Measurements from ENCODE around the gene POU2F3. TPM values are rescaled to one million over a fixed set of nuclear protein-coding genes. Genes with fewer than 3 reads are reported as not detected.

POU2F3 gene
- total and polyA plus RNA-seq, 2 of the 13 experiments (the other 11 are each of a cell fraction or from before 2014, with no cell fraction given): not detected

DNA sequence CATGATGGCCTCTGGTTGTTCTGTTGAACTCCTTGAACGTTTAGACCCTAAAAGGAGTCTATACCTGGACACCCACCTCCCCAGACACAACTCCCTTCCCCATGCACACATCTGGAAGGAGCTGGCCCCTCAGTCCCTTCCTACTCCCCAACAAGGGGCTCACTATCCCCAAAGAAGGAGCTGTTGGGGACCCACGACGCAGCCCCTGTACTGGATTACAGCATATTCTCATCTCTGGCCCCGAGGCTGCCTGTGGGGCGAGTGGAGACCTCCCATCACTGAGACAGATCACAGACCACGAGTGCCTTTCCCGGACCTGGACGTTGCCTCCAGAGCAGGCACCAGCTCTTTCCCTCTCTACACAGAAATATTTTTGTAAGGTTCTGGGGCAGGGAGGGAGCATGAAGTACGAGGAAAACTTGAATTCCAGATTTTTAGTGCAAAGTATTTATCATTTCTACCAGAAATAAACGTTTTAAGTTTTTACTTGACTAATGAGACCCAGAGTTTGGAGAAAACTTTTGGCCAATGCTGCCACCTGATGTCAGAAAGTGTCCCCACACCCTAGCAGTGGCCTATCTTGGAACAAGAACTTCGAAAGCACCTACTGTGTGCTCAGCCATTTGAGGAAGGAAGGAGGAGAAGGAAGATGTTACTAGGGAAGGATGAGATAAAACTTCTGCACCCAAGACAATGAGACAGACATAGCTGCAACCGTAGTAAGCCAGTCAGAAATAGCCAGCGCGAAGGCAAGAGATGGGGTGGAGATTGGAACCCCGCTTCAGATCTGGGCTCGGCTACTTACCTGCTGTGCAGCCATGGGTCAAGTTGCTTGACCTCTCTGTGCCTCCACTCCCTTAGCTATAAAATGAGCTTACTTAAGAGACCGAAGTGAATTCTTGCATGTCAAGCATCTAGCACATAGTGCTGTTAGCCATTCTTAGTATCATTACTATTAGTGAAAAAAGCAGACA lies 10.2 kb upstream of the POU2F3 start (continued):
- TF ChIP-seq ZNF687 (CRISPR knock-in tag; IDR thresholded peaks at IDR 0.05) (0 out of 2 replicates have a peak, but pooled peaks have one; percentile 11), ZMAT3 (CRISPR knock-in tag; conservative IDR thresholded peaks at IDR 0.05) (no peak), ZNF614 (CRISPR knock-in tag; IDR thresholded peaks at IDR 0.05; ENCODE audit: borderline replicate concordance) (0 out of 2 replicates have a peak, but pooled peaks have one; percentile 14), ZNF891 (CRISPR knock-in tag; IDR thresholded peaks at IDR 0.05) (no peak), ZNF468 (CRISPR knock-in tag; IDR thresholded peaks at IDR 0.05) (no peak), POLR2AphosphoS5 (IDR thresholded peaks at IDR 0.05; ENCODE audit: low read depth, low read length) (0 out of 2 replicates have a peak, but pooled peaks have one; percentile 16), RAD21 (CRISPR knock-in tag; IDR thresholded peaks at IDR 0.05) (peak; percentile 49; the same call in 1 of the 2 replicates), ZNF33B (CRISPR knock-in tag; IDR thresholded peaks at IDR 0.05) (no peak), ZNF709 (CRISPR knock-in tag; IDR thresholded peaks at IDR 0.05) (no peak), MAFF (IDR thresholded peaks at IDR 0.05; ENCODE audit: low read depth, low read length) (no peak), ZNF460 (CRISPR knock-in tag; IDR thresholded peaks at IDR 0.05; ENCODE audit: borderline replicate concordance) (no peak), EZH2 (conservative IDR thresholded peaks at IDR 0.05; ENCODE audit: low read depth, low read length) (no peak), ZFX (CRISPR knock-in tag; IDR thresholded peaks at IDR 0.05; ENCODE audit: low read depth) (peak; percentile 7; the same call in 1 of the 2 replicates), ZNF83 (CRISPR knock-in tag; IDR thresholded peaks at IDR 0.05; ENCODE audit: borderline replicate concordance) (no peak), ZKSCAN1 (IDR thresholded peaks at IDR 0.05; ENCODE audit: low read length) (peak; percentile 100), KDM2A (CRISPR knock-in tag; IDR thresholded peaks at IDR 0.05; ENCODE audit: borderline replicate concordance, low read depth) (0 out of 2 replicates have a peak, but pooled peaks have one; percentile 6), ZNF768 (CRISPR knock-in tag; IDR thresholded peaks at IDR 0.05) (peak; percentile 96), DR1 (CRISPR knock-in tag; IDR thresholded peaks at IDR 0.05) (no peak), SMC3 (IDR thresholded peaks at IDR 0.05; ENCODE audit: low read length) (peak; percentile 74), ZNF333 (CRISPR knock-in tag; IDR thresholded peaks at IDR 0.05; ENCODE audit: borderline replicate concordance) (no peak)
- TF ChIP-seq, protein P1, sequence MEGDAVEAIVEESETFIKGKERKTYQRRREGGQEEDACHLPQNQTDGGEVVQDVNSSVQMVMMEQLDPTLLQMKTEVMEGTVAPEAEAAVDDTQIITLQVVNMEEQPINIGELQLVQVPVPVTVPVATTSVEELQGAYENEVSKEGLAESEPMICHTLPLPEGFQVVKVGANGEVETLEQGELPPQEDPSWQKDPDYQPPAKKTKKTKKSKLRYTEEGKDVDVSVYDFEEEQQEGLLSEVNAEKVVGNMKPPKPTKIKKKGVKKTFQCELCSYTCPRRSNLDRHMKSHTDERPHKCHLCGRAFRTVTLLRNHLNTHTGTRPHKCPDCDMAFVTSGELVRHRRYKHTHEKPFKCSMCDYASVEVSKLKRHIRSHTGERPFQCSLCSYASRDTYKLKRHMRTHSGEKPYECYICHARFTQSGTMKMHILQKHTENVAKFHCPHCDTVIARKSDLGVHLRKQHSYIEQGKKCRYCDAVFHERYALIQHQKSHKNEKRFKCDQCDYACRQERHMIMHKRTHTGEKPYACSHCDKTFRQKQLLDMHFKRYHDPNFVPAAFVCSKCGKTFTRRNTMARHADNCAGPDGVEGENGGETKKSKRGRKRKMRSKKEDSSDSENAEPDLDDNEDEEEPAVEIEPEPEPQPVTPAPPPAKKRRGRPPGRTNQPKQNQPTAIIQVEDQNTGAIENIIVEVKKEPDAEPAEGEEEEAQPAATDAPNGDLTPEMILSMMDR (CRISPR knock-in tag; IDR thresholded peaks at IDR 0.05): peak; percentile 73
